Fibroblast of skin of left quadriceps (primary cell): Measurements from ENCODE around the gene UBASH3A.

Experiments
- DNase-seq, 2 experiments: peaks; one replicate each; pipeline ENCODE4 v3.0.0-alpha.2; 2013; ENCODE audit warnings: low read depth in 2 of 2

Gene UBASH3A

DNA sequence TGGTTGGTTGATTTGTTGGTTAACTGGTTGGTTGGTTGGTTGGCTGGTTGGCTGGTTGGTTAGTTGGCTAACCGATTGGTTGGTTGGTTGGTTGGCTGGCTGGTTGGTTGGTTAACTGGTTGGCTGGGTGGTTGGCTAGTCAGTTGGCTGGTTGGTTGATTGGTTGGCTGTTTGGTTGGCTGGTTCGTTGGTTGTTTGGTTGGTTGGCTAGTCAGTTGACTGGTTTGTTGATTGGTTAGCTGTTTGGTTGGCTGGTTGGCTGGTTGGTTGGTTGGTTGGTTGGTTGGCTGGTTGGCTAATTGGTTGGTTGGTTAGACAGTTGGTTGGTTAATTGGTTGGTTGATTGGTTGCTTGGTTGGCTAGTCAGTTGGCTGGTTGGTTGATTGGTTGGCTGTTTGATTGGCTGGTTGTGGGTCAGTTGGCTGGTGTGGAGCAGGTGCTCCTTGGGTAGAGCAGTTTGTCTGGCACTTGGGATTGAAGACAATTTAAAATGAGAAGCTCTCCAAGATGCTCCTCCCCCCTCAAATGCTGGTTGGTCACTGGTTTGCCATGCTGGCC lies 85.4 kb downstream of the UBASH3A start:
- no peak for DNase-seq

DNA sequence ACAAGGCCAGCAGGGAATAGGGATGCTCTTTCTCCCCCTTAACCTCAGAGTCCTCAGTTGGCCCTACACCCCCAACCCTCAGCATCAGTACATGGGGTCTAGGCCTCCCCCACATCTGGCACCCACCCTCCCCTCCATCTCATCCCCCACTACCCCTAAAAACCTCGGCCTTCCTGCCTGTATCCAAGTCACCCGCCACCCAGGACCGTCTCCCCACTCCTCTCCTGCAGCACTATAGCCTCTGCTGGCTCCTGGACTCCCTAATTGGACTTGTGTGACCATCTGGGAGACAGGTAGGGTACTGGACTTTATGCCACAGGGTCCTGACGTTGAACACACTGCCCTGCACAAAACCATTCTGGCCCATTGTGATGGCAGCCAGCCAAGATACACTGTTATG lies 86.3 kb downstream of the UBASH3A start:
- DNase-seq: no peak

DNA sequence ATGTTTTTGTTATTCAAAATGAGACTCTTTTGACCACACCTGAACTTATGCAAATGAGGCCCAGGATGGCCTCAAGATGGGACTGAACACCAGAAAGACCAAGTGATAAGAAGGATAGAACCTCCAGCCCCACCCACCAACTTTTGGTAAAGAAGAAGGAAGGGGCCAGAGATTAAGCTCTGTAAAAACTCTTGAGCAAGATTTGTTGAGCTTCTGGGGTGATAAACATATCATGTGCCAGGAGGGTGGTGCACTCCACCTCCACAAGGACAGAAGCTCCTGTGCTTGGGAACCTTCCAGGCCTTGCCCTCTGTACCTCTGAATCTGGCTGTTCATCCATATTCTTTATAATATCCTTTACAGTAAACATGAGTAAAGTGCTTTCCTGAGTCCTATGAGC lies 87.0 kb downstream of the UBASH3A start:
- no peak for DNase-seq

DNA sequence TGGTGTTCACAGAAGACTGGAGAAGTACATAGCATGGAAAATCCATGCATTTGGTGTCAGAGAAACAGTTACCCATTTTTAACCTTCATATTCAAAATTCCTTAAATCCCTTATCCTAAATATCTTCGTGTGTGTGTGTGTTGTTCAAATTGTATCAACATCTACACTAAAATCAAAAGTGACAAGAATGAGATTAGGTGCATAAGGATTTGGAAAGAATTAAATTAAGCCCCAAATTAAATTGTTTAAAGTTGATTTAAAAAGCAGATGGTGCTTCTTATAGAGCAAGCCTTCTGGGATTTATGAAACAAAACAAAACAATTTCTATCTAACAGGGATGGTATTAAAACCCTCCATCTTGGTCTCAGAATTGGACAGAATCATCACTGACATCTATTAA lies 87.6 kb downstream of the UBASH3A start:
- DNase-seq: no peak

DNA sequence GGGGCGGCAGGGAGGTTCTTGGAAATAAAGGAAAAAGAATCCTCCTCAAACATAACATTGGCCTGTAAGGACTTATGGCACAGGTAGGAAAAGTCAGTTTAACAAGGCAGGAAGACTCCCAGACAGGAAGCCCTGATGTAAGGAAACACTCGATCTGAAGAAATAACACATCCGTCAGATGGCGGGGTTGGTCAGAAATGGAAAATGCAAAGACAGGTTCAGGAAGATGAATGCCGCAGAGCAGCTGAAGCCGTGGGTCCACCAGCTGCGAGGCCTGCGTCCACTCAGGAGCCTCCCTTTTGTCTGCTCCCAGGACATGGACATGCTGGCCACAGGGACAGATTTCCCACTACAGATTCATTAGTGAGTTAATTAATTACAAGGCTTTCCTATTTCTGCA lies 88.5 kb downstream of the UBASH3A start:
- no peak for DNase-seq

DNA sequence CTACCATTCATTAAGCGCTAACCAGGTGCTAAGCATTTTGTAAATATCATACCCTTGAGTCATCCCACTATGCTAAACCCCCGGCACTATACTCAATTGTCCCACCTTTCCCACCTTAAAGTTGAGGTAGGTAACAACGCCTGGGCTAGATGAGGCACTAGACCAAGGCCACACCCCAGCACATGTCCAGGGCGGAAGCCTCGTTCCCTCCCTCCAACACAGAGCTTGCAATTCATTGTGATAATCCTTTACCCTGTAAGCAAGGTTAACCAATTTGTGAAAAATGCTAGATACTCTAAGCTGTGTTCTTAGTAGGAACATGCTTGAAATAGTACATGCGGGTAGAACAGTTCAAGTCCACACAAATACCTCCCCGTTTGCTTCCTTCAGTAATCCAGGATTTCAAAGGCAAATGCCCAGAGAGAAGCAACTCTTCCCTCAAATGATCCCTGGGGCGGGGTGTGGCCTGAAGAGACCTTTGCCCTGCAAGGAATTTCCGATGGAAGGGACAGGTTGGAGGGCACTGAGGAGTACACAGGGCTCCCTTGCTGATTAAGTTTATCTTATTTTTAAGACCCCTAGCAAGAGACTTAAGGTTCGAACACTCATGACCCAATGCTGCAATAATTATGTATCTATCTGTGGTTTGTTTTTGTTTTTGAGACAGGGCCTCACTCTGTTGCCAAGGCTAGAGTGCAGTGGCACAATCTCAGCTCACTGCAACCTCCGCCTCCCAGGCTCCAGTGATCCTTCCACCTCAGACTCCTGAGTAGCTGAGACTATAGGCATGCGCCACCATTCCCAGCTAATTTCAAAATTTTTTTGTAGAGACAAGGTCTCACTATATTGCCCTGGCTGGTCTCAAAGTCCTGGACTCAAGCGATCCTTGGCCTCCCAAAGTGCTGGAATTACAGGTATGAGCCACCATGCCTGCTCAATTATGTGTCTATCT lies 89.7 kb downstream of the UBASH3A start:
- no peak for DNase-seq

DNA sequence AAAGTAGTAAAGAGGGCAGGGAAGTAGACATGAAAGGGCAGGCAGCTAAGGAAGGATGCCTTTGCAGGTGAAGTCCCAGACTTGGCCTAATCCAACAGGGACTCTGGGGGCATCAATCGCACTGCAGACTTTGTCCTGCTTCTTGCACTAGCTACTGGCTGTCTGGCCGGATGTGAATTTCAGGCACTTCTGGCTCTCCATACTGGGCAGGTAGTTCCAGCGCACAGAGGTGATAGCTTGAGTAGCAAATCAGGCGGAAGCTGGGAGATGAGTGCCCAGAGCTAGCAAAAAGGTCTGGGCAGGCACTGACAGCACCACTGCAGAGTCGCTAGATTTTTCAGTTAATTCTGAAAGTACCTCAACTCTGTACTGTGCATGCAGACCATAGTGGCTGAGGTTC lies 91.3 kb downstream of the UBASH3A start:
- no peak for DNase-seq

DNA sequence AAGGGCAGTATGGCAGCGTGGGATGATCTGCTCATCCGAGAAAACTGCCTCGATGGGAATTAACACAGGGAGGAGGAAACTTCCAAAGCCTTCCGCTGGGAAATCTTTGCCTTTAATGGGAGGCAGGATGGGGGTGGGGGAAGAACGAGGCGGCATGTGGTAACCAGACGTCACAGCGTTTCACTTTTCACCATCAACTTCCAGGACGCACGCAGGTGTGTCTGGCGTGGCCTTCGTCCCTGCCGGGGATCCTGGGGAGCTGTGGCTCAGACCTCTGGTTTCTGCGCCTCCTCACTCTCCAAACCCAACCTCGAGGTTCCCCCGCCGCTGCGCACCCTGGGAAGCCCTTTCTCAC lies 92.0 kb downstream of the UBASH3A start:
- DNase-seq: no peak

DNA sequence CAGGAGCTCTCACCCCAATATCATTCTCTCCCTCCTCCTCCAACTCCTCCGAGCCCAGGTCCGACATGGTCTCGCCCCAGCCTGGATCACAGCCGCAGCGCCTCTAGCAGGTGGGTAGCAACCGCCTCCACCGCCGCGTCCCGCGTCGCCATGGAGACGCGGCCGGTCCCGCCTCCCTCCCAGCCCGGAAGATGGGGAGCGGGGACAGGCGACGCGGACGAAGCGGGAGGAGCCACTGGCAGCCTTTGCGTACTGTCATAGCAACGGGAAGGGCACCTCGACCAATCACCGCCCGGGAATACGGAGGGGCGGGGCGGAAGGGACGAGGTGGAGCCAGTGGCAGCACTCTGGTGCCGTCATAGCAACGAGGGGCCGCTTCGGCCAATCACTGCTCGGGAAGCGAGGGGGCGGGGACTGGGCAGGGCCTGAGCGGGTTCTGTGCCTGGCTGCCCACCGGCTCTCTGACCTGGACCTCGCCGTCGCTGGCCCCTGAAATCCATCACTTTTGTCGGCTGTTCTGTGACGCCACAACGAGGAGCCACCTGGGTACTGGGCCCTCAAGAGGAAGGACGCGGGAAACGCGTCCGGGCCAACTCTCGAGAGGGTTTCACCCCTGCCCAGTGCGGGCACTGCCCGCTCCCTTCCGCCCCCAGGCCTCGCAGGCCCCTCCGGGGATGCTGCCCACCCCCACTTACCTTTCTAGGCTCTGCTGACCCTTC lies 92.6 kb downstream of the UBASH3A start, which contains the start of gene RSPH1:
TSS of gene RSPH1 (minus strand) at position 105 of the 719 bp plus-strand sequence. CDS start at position 67, 38 bp downstream.
- DNase-seq: peak; percentile 94 to 95

DNA sequence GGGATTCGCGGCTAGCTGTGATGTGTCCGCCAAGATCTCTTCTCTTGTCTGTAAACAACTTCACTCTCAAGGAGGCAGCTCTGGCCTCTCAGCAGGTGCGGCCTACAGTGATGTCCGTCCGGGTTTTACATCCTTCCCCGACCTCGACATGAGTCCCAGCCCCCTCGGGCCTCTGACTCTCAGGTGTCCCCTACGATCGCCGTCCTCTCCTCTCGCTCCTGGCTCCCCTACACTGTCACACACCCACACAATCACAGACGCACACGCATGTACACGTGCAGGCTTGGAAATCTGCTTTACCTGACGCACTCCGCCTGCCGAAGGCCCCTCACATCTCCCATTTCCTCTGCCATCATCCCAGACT lies 93.1 kb downstream of the UBASH3A start:
- DNase-seq: no peak
